ENCODE results near the gene ARHGAP1. TPM values are rescaled to one million over a fixed set of nuclear protein-coding genes. Genes with fewer than 3 reads are reported as not detected.

ARHGAP1 gene
- total RNA-seq, 2 donors from 2014 or later, result 73.2 to 94.5 TPM

GRCh38 chr11:46679241-46680163, 20.9 kb downstream of the ARHGAP1 start:
- Histone ChIP-seq H3K27ac (no peak overlapping the region), H3K4me3 (no peak overlapping the region), H3K9me3 (no peaks in the 10 kb centered on the region), H3K27me3 (replicated peaks; ENCODE audit: insufficient read depth) (no peaks in the 10 kb centered on the region), H3K4me1 (replicated peaks) (peaks cover 11% of the 10 kb centered on the region), H3K36me3 (peaks cover 25 to 34% of the 10 kb centered on the region in 2 donors)
- intact Hi-C loops (cut with DNase I), result no loop called here
- DNase-seq (ENCODE audit: low spot score), result no peak
- TF ChIP-seq POLR2A (IDR thresholded peaks at IDR 0.05) (no peak), CTCF (IDR thresholded peaks at IDR 0.05) (no peak), POLR2AphosphoS5 (IDR thresholded peaks at IDR 0.05) (no peak)
- whole genome bisulfite sequencing, result 91% methylated on average over 26 of the region's 26 CpGs

GRCh38 chr11:46678741-46679130, 21.7 kb downstream of the ARHGAP1 start:
- Histone ChIP-seq H3K4me1 (replicated peaks) (peaks cover 11% of the 10 kb centered on the region), H3K4me3 (no peak overlapping the region), H3K27ac (no peak overlapping the region), H3K27me3 (replicated peaks; ENCODE audit: insufficient read depth) (no peaks in the 10 kb centered on the region), H3K36me3 (peaks cover 25 to 34% of the 10 kb centered on the region in 2 donors), H3K9me3 (no peaks in the 10 kb centered on the region)
- TF ChIP-seq POLR2AphosphoS5 (IDR thresholded peaks at IDR 0.05), result no peak
- no peak for TF ChIP-seq CTCF (IDR thresholded peaks at IDR 0.05)
- TF ChIP-seq POLR2A (IDR thresholded peaks at IDR 0.05), result no peak
- 89% methylated on average over 9 of the region's 9 CpGs for WGBS
- intact Hi-C loops (cut with DNase I), result no loop called here
- no peak for DNase-seq (ENCODE audit: low spot score)

- 69% methylated on average over 10 of the region's 10 CpGs for WGBS
- Histone ChIP-seq H3K36me3 (peaks cover 25 to 34% of the 10 kb centered on the region in 2 donors), H3K27me3 (replicated peaks; ENCODE audit: insufficient read depth) (no peaks in the 10 kb centered on the region), H3K9me3 (no peaks in the 10 kb centered on the region), H3K4me3 (no peak overlapping the region), H3K27ac (no peak overlapping the region), H3K4me1 (replicated peaks) (peaks cover 11% of the 10 kb centered on the region)
- no peak for TF ChIP-seq POLR2A (IDR thresholded peaks at IDR 0.05)
- TF ChIP-seq POLR2AphosphoS5 (IDR thresholded peaks at IDR 0.05), result no peak
- no peak for TF ChIP-seq CTCF (IDR thresholded peaks at IDR 0.05)
- DNase-seq (ENCODE audit: low spot score), result no peak
- intact Hi-C loops (cut with DNase I), result no loop called here
These were observed 22.3 kb downstream of the ARHGAP1 start for GRCh38 chr11:46677991-46678740.

- Histone ChIP-seq H3K36me3 (peaks cover 25 to 34% of the 10 kb centered on the region in 2 donors), H3K27ac (no peak overlapping the region)
- WGBS, result 84% methylated on average over 7 of the region's 8 CpGs
These were observed 23.2 kb downstream of the ARHGAP1 start for GRCh38 chr11:46677169-46677568.

More at GRCh38 chr11:46677169-46677568, 23.2 kb downstream of the ARHGAP1 start:
- Histone ChIP-seq H3K4me1 (replicated peaks) (peaks cover 11% of the 10 kb centered on the region), H3K9me3 (no peaks in the 10 kb centered on the region), H3K4me3 (no peak overlapping the region), H3K27me3 (replicated peaks; ENCODE audit: insufficient read depth) (no peaks in the 10 kb centered on the region)
- DNase-seq (ENCODE audit: low spot score), result no peak
- TF ChIP-seq POLR2A (IDR thresholded peaks at IDR 0.05), result no peak
- TF ChIP-seq CTCF (IDR thresholded peaks at IDR 0.05), result no peak
- no peak for TF ChIP-seq POLR2AphosphoS5 (IDR thresholded peaks at IDR 0.05)
- intact Hi-C loops (cut with DNase I), result no loop called here
